GM18507 (cell line): ENCODE measurements around the gene ZNF618.

Source experiments
- DNase-seq: peaks from one replicate; pipeline ENCODE4 v3.0.0; 2011; ENCODE audit warnings: low read depth; ENCODE audit not compliant: insufficient read length; ENCODE audit errors: extremely low spot score
- FAIRE-seq: peaks from 2 replicates; lab custom pipeline; 2011; peaks lifted over from hg19 to GRCh38; lab: Jason Lieb, UNC

Gene ZNF618, protein sequence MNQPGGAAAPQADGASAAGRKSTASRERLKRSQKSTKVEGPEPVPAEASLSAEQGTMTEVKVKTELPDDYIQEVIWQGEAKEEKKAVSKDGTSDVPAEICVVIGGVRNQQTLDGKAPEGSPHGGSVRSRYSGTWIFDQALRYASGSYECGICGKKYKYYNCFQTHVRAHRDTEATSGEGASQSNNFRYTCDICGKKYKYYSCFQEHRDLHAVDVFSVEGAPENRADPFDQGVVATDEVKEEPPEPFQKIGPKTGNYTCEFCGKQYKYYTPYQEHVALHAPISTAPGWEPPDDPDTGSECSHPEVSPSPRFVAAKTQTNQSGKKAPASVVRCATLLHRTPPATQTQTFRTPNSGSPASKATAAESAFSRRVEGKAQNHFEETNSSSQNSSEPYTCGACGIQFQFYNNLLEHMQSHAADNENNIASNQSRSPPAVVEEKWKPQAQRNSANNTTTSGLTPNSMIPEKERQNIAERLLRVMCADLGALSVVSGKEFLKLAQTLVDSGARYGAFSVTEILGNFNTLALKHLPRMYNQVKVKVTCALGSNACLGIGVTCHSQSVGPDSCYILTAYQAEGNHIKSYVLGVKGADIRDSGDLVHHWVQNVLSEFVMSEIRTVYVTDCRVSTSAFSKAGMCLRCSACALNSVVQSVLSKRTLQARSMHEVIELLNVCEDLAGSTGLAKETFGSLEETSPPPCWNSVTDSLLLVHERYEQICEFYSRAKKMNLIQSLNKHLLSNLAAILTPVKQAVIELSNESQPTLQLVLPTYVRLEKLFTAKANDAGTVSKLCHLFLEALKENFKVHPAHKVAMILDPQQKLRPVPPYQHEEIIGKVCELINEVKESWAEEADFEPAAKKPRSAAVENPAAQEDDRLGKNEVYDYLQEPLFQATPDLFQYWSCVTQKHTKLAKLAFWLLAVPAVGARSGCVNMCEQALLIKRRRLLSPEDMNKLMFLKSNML

DNA sequence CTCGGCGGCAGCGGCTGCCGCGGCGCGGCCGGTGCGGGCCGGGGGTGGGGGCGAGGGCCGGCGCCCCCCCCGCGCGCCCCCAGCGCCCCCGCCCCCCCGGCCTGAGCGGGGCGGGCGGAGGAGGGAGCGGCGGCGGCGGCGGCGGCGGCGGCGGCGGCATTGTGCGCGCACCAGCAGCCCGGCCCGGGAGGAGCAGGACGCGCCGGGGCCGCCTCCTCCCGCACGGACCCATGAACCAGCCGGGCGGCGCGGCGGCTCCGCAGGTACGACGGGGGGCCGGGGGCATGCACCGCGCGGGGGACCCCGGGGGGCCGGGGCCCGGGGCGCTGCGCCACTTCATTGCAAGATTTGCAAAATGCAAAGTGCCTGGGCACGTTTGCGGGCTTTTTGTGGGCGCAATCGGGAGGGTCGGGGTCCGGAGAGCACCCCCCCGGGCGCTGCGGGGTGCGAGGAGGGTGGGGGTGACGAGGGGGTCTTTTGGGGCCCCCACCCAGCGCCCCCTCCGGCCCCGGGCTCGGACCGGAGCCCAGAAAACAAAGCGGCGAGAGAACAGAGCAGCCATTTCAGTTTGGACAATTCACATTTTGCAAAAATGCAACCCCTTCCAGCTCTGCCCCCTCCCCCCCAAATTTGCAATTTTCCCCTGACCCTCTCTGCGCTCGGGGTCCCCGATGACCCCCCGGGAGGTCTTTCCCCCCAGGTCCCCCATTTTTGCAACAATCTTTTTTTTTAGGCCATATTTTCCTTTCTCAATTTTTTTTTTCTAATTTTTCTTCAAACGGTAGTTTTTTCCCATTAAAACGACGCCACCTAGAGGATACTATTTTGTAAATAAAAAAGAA, at the start of gene ZNF618:
ZNF618 (plus strand) TSS at position 159 of the 842 bp plus-strand sequence; CDS start at position 231, 72 bp downstream.
- FAIRE-seq (no peak), DNase-seq (no peak)

- DNase-seq, result no peak
- no peak for FAIRE-seq
Measured at GRCh38 chr9:113828221-113828620, 47.9 kb upstream of the ZNF618 start.

DNA sequence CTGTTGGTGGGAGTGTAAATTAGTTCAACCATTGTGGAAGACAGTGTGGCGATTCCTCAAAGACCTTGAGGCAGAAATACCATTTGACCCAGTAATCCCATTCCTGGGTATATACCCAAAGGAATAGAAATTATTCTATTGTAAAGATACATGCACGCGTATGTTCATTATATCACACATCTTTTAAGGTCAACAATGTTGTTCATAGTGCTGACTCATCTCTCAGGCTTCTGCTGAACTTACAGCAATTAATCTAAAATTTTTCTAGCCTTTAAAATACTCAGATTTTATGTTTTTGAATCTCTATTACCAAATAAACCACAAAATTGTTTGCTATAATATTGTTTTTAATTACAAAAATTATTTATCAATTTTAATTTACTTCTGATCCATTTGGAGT, 38.8 kb upstream of the ZNF618 start:
- FAIRE-seq, result no peak
- no peak for DNase-seq

- FAIRE-seq (no peak), DNase-seq (no peak)
Measured at GRCh38 chr9:113842086-113842485, 34.0 kb upstream of the ZNF618 start.

DNA sequence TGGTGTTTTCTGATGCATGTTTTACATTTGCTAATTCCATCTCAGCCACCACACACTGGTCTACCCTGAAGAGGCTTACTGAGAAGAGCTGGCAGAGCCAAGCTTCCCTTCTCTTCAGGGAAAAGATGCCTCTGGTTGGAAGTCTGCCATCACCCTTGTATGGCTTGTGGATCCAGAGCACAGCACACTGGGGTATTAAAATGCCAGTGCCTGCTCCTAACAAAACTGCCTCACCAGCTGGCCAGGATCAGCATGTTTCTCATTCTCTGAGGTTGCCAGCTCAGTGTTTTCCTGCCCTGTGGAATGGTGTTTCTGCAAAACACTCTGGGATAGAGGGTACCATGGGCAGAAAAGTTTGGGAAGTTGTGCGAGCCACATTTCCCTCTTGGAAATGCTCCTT, 31.6 kb upstream of the ZNF618 start:
- no peak for DNase-seq
- FAIRE-seq, result no peak

DNA sequence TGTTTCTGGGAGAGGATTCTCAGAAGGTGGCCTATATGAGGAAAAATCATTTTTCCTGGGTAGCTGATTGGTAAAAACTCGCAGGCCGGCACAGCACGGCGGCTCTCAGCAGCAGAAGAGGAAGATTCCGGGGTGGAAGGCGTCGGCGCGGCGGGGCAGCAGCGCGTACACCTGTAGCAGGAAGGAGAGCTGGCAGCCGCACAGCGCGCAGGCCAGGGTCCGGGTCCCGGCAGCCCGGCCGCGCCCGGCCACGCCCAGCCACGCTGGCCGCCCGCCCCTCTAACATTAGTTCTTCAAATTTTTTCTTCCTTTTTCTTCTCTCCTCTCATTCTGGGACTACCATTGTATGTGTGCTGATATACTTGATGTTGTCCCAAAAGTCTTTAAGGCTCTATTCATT, 24.8 kb upstream of the ZNF618 start:
- FAIRE-seq (no peak), DNase-seq (no peak)

- FAIRE-seq (no peak), DNase-seq (no peak)
Measured at GRCh38 chr9:113851873-113852272, 24.2 kb upstream of the ZNF618 start.

DNA sequence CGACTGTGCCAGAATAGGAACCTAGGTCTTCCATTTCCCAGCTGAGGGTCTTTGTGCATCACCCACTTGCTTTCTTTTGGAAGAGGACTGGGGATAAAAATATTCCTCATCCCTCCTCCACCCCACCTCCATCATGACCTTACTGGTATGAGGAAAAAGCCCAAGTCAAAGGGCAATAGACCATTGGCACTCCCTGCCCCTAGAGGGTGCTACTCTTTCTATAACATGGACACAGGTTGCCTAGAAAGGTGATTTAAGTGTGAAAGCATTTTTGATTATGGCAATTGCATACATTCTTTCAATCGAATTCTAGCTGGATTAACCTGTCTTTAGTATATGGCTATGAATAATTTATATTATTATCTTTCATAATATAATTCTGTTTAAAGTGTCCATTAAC, 22.8 kb upstream of the ZNF618 start:
- no peak for DNase-seq
- peak; percentile 26 for FAIRE-seq

- no peak for FAIRE-seq
- no peak for DNase-seq
Measured at GRCh38 chr9:113854310-113854709, 21.8 kb upstream of the ZNF618 start.

DNA sequence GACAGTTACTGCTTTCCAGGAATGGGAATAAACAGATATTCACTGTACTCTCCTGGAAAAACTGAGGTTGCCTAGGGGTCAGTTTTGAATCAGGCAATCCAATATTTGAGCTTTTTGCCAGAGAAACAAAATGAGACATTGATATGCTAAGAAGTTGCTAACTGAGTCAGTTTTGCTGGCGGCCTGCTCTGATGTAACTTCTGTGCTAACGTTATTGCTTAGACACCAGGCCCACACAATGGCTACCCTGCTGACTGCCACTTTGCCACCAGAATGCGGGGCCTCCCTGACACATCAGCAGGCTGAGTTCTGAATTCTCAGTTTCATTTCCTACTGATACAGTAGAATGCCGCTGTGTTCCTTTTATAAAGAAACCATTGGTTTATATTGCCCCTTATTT, 18.2 kb upstream of the ZNF618 start:
- DNase-seq, result no peak
- FAIRE-seq, result no peak

GRCh38 chr9:113858282-113858681, 17.8 kb upstream of the ZNF618 start:
- FAIRE-seq, result no peak
- DNase-seq, result no peak

DNA sequence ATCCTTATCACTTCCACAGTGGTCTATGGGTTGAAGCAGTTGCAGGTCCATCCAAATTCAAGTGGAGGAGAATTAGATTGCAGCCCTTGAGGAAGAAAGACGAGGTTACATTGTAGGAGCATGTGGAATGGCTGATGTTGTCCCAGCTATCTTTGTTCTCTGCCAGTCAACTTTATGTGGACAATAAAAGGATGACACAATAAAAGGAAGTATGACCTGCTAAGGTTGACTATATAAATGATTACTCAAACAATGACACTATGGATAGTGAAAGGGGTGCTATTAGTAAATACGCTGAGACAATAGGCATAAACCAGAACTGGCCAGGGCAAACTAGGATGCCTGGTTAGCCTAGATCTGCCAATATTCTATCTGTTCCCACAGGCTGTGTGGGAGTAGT, 12.8 kb upstream of the ZNF618 start:
- FAIRE-seq (no peak), DNase-seq (no peak)

GRCh38 chr9:113868501-113868900, 7.6 kb upstream of the ZNF618 start:
- DNase-seq (no peak), FAIRE-seq (no peak)

DNA sequence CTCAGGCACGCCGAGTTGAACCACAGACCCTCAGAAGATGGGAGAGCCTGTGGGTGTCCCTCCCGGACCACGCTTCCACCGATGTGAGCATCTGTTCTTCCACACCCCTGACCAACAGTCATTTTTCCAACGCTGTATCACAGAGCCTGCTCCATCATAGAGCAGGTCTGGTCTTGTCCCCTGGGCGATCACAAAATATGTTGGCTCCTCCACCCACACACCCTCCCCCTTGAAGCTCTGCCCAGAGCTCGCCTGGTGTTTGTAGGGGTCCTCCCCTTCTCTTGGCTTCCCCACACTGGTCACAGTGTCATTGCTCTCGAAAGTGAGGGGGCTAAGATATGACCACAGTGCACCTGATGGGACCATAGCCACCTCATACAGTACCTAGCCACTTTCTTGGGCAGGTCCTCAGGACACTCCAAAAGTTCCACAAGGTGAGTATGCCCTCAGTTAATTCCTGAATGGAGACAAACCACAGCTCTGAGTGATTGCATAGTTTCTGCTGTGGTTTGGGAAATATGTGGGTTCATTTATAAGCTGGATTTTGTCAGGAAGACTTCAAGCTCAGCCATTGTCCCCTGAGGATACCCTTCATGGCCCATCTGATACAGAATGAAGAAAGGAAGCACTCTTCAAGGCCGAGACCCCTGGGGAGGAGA, 3.5 kb upstream of the ZNF618 start:
- DNase-seq, result no peak
- no peak for FAIRE-seq

GRCh38 chr9:113873446-113873845, 2.7 kb upstream of the ZNF618 start:
- FAIRE-seq, result no peak
- no peak for DNase-seq

DNA sequence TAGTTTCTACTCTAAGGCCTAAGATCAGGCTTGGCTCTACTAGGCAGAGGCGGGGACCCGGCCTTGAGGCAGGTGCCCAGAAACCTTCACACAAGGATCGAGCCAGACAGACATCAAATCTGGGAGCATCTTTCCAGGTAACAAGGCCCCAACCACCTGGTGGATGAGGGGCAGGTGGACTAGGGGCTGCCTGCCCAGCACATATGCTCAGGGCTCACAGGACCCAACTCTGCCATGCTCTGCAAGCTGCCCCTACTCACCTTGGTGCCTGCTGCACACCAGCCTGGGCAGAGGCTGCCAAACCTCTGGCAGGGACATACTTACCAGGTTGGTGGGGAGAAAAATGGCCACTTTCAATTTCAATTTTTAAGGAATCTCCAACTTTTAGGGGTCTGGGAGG, 2.2 kb upstream of the ZNF618 start:
- DNase-seq, result no peak
- FAIRE-seq, result no peak

DNA sequence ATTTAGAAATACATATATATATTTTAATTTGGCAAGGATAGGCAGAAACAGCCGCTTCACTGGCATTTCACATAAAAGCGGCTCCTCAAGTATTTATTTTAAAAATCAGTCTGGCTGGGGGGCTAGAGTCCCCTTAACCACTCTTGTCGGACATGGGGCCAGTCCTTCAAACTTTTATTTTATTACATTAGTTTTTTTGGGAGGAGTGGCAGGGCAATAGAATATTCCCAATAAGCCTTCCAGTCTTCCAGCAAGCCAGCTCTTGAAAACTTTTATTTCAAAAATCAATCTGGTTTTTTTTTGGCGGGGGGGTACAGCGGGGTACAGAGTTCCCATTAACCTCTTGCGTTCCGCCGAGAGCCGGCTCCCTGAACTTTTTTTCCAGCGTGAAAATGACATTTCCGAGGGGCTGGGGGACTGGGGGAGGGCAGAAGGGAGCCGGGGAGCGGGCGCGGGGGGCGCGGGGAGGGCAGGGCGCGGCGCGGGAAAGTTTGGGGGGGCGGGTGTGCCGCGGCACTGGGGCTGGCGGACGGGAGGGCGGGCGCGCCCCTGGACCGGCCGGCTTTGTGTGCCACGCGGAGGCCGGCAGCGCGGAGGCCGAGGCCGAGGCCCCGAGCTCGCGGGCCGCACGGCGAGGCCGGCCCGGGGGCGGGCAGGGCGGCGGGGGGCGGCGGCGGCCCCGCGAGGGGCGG, 504 bp upstream of the ZNF618 start:
- DNase-seq (no peak), FAIRE-seq (no peak)

DNA sequence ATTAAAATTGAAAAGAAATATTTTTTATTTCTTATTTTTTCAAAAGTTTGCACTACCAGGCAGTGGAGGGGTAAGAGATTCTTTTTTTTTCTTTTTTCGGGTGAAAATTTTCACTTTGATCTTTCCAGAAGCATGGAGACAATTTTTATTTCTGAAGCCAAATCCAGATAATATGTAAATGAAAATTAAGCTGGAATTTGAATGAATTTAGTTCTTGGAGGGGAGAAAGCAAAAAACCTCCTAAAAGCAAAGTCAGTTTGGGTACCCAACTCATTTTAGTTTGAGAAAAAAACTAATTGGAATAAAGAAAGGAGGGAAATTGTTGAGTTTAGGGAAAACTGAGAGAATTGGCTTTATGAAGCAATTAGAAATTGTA, 872 bp downstream of the ZNF618 start:
- DNase-seq (no peak), FAIRE-seq (no peak)

- FAIRE-seq (no peak), DNase-seq (no peak)
Measured at GRCh38 chr9:113879318-113879717, 3.2 kb downstream of the ZNF618 start.
